Aorta (tissue), 5 donors: ENCODE results near the gene SF3B4. TPM values are rescaled to one million over a fixed set of nuclear protein-coding genes. Genes with fewer than 3 reads are reported as not detected.

Source experiments
- ATAC-seq: fragments of 200-7000 bp; cut with Tn5 transposase; one replicate; pipeline ENCODE4 v1.9.1; 2022; ENCODE audit warnings: moderate library complexity; ENCODE audit not compliant: low FRiP score
- DNase-seq, 2 donors: peaks; one replicate each; pipeline ENCODE4 v3.0.0-alpha.2; 2020
- H3K27ac ChIP-seq, 2 donors: one replicate each; pipeline ENCODE4 v1.5.1; 2013; ENCODE audit warnings: low read length in 2 of 2, mild to moderate bottlenecking in 2 of 2, moderate library complexity in 2 of 2, control low read depth in 1 of 2, inconsistent platforms in 1 of 2, low read depth in 1 of 2
- H3K27me3 ChIP-seq, 2 donors: one replicate each; pipeline ENCODE4 v1.6.1; 2013; ENCODE audit warnings: control low read depth in 1 of 2, low read length in 1 of 2, mild to moderate bottlenecking in 1 of 2, moderate library complexity in 1 of 2; ENCODE audit not compliant: insufficient read depth in 2 of 2, control insufficient read depth in 1 of 2
- H3K36me3 ChIP-seq, 2 donors: one replicate each; pipeline ENCODE4 v1.6.1; 2013; ENCODE audit warnings: control low read depth in 1 of 2, low read length in 1 of 2, mild to moderate bottlenecking in 1 of 2; ENCODE audit not compliant: insufficient read depth in 2 of 2, control insufficient read depth in 1 of 2
- H3K4me1 ChIP-seq, 2 donors: one replicate each; pipeline ENCODE4 v1.6.1; 2013; ENCODE audit warnings: low read length in 2 of 2, control low read depth in 1 of 2, mild to moderate bottlenecking in 1 of 2, moderate library complexity in 1 of 2; ENCODE audit not compliant: insufficient read depth in 2 of 2, control insufficient read depth in 1 of 2
- H3K4me3 ChIP-seq, 2 donors: one replicate each; pipeline ENCODE4 v1.5.1; 2013; ENCODE audit warnings: low read length in 2 of 2, control low read depth in 1 of 2, mild to moderate bottlenecking in 1 of 2
- H3K9me3 ChIP-seq: one replicate; pipeline ENCODE4 v1.6.1; 2013; ENCODE audit warnings: mild to moderate bottlenecking, low read length; ENCODE audit not compliant: control insufficient read depth
- WGBS, 2 donors: extraction: QIAGEN DNeasy Blood & Tissue Kit; methylation state at CpG; one replicate each; pipeline ENCODE4 v1.1.7; 2013; 5-methylcytosine and 5-hydroxymethylcytosine counted together
- intact Hi-C, 2 donors: fragments of 100-400 bp; cut with DNase I; formaldehyde crosslinking; loops; one replicate each; pipeline versions ENCODE4 v1.14.2 to v1.15.0; 2022
- polyA plus RNA-seq, 2 donors: library from polyadenylated mRNA; stranded (reverse); fragments of 200-250 nt; gene quantifications; one replicate each; pipeline ENCODE4 v1.2.3, GENCODE V29; 2013
- total RNA-seq, 2 donors: library from RNA; stranded (reverse); fragmentation: NEBNext Ultra II Directional; extraction: Animal tissue kit (Norgen Biotek cat#: 25700); gene quantifications; one replicate each; pipeline ENCODE4 v1.2.1, GENCODE V29; 2021
- donor health status: healthy with polysubstance abuse.
- donor health status: Bipolar disorder and iron deficiency.
- donor health status: DM: no; HTN: no; CAD: no.
- donor health status: DM: no; HTN: no; CAD: no.
- donor health status: DM: yes; HTN: yes; CAD: no.

Gene SF3B4
- total and polyA plus RNA-seq, 4 donors, result 18.8 to 42.6 (median 37.4) TPM

DNA sequence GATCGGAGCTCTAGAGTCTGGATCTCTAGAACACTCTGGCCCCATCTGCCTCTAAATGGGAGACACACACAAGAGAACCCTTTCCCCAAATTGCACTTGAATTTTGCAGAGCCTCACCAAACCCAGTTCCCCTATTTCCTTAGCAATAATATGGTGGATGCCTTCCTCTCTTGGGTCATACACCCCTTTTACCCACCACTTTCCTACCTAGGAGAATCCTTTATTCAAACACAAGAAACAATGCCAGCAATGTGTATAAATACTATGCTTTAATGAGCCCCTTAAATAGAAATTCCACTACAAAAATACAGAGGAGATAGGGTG is 760 bp upstream of the SF3B4 start:
- Histone ChIP-seq H3K27me3 (no peaks in the 10 kb centered on the region), H3K27ac (peak overlapping the region; percentile 62 to 84), H3K4me3 (peak overlapping the region in 1 of 2 donors; percentile 55), H3K4me1 (peaks cover 0 to 3% of the 10 kb centered on the region in 2 donors), H3K9me3 (no peaks in the 10 kb centered on the region), H3K36me3 (peaks cover 7 to 12% of the 10 kb centered on the region in 2 donors)
- intact Hi-C loops, result loop anchor here in 1 of 2 donors (5.0 kb wide), 1 partner anchor 36 kb away; no protein-coding TSS in a partner anchor
- 0% methylated on average over 1 of the region's 1 CpG for WGBS, 2 donors
- ATAC-seq (no peak), DNase-seq (no peak)

DNA sequence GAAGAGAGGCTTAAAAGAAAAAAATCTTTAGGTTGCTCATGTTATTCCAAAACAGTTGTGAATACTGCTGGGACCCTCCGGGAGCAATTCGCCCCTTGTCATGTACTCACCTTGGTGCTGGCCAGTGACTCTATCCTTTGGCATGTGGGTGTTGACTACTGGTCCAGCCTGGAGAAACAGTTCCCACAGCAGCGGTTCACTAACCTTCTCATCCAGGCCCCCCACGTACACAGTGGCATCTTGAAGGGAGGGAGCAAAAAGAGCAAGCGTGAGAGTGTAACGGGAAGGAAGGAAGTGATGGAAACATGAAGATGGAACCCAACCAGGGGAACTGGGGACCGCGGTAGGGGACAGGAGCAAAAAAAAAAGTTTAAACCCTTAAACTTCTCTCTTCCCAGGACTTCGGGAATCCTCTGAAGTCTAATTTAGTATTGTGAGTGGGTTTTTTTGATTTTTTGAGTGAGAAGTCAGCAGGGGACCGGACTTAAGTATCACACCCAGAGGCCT is 494 bp downstream of the SF3B4 start:
- 1 to 4% methylated on average over 10 of the region's 10 CpGs for WGBS, 2 donors
- peak overlapping the region; percentile 76 to 92 for H3K4me3 ChIP-seq
- no peaks in the 10 kb centered on the region for H3K27me3 ChIP-seq
- ATAC-seq (no peak), DNase-seq (peak in 1 of 2 donors; percentile 19)
- intact Hi-C loops, result loop anchor here in 1 of 2 donors (5.0 kb wide), 1 partner anchor 35 kb away; no protein-coding TSS in a partner anchor
- peak overlapping the region in 1 of 2 donors; percentile 53 for H3K27ac ChIP-seq
- no peaks in the 10 kb centered on the region for H3K9me3 ChIP-seq
- peaks cover 0 to 3% of the 10 kb centered on the region in 2 donors for H3K4me1 ChIP-seq
- peaks cover 8 to 13% of the 10 kb centered on the region in 2 donors for H3K36me3 ChIP-seq

DNA sequence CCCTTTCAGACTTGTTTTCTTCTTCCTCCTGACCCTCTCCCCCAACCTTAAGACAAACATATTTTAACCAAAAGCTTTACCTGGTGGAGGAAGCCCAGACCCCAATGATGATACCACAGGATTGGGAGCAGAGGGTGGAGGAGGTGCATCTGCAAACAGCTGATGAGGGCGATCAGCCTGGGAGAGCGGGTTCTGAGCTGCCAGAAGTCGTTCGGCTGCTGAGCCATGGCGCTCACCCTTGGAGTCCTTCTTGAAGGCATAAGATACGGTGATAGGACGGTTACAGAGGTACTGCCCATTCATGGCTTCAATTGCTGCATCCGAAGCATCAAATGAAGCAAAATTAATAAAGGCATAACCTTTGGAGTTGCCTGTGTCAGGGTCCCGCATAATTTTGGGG is 1.3 kb downstream of the SF3B4 start:
- H3K27ac ChIP-seq, result no peak overlapping the region
- no peaks in the 10 kb centered on the region for H3K27me3 ChIP-seq
- H3K4me3 ChIP-seq, result no peak overlapping the region
- 91 to 92% methylated on average over 9 of the region's 9 CpGs for WGBS, 2 donors
- ATAC-seq, result no peak
- peaks cover 8 to 13% of the 10 kb centered on the region in 2 donors for H3K36me3 ChIP-seq
- no peaks in the 10 kb centered on the region for H3K9me3 ChIP-seq
- peaks cover 0 to 3% of the 10 kb centered on the region in 2 donors for H3K4me1 ChIP-seq
- intact Hi-C loops, result loop anchor here in 1 of 2 donors (5.0 kb wide), 1 partner anchor 34 kb away; no protein-coding TSS in a partner anchor
- peak in 1 of 2 donors; percentile 56 for DNase-seq

DNA sequence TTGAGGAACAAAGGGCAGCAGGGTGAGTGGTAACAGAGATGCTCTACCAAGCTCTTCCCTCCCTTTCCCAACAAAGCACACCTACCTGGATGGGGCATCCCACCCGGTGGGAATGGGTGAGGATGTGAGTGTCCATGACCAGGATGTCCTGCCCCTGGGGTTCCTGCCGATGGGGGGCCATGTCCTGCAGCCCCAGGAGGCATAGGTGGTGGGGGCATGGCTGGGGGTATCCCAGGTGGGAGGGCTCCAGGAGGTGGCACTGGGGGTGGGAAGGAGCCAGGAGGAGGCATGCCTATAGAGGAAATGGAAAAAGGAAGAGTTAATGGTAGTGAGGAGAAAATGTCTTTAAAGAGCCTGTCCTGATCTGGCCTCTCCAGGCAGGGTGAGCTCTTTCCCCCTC is 1.9 kb downstream of the SF3B4 start:
- no peaks in the 10 kb centered on the region for H3K9me3 ChIP-seq
- H3K36me3 ChIP-seq, result peaks cover 8 to 13% of the 10 kb centered on the region in 2 donors
- DNase-seq (peak in 1 of 2 donors; percentile 37), ATAC-seq (no peak)
- H3K27ac ChIP-seq, result no peak overlapping the region
- intact Hi-C loops, result loop anchor here in 1 of 2 donors (5.0 kb wide), 1 partner anchor 33 kb away; no protein-coding TSS in a partner anchor
- H3K27me3 ChIP-seq, result no peaks in the 10 kb centered on the region
- WGBS, 2 donors, result 81 to 86% methylated on average over 2 of the region's 2 CpGs
- H3K4me1 ChIP-seq, result peaks cover 0 to 3% of the 10 kb centered on the region in 2 donors
- H3K4me3 ChIP-seq, result no peak overlapping the region

DNA sequence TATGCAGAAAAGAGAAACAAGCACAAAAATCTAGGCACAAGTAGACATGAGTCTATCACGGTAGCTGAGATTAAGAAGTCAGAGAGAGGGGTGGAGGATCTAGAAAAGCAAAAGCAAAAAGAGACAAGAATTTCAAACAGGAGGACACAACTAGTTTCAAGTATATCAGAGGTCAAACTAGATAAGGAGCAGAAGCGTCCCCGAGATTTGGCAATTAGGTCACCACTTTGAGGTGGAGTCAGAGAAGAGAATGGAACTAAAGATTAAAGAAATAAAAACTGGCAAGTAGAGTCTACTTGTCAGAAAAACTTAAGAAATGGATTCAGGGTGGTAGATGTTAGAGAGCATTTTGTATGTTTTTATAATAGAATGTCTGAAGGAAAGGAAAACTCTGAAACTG is 2.3 kb downstream of the SF3B4 start:
- Histone ChIP-seq H3K27ac (no peak overlapping the region), H3K27me3 (no peaks in the 10 kb centered on the region), H3K4me3 (no peak overlapping the region), H3K36me3 (peaks cover 8 to 13% of the 10 kb centered on the region in 2 donors), H3K9me3 (no peaks in the 10 kb centered on the region), H3K4me1 (peaks cover 0 to 3% of the 10 kb centered on the region in 2 donors)
- intact Hi-C loops, result loop anchor here in 1 of 2 donors (5.0 kb wide), 1 partner anchor 33 kb away; no protein-coding TSS in a partner anchor
- 79 to 88% methylated on average over 3 of the region's 3 CpGs for WGBS, 2 donors
- ATAC-seq (no peak), DNase-seq (no peak)

DNA sequence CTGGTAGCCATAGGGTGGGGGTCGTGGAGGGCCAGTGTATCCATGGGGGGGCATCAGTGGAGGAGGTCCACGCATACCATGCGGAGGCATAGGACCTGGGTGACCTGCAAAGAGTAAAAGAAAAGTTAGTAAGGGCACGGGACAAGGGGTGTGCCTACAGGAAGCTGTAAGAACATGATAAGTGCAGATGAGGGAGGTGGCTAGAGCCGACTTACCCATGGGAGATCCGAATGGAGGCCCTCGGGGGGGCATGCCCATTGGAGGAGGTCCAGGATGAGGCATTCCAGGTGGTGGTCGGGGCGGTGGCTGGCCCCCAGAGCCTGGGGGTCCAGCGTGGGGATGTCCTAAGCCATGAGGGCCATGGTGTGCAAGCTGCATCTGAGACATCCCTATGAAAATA is 4.0 kb downstream of the SF3B4 start:
- H3K36me3 ChIP-seq, result peaks cover 8 to 10% of the 10 kb centered on the region in 2 donors
- H3K4me3 ChIP-seq, result no peak overlapping the region
- intact Hi-C loops, result no loop called here
- H3K27ac ChIP-seq, result no peak overlapping the region
- 82 to 84% methylated on average over 10 of the region's 10 CpGs for WGBS, 2 donors
- DNase-seq (no peak), ATAC-seq (no peak)
- H3K27me3 ChIP-seq, result no peaks in the 10 kb centered on the region
- H3K9me3 ChIP-seq, result no peaks in the 10 kb centered on the region
- H3K4me1 ChIP-seq, result peaks cover 0 to 3% of the 10 kb centered on the region in 2 donors

DNA sequence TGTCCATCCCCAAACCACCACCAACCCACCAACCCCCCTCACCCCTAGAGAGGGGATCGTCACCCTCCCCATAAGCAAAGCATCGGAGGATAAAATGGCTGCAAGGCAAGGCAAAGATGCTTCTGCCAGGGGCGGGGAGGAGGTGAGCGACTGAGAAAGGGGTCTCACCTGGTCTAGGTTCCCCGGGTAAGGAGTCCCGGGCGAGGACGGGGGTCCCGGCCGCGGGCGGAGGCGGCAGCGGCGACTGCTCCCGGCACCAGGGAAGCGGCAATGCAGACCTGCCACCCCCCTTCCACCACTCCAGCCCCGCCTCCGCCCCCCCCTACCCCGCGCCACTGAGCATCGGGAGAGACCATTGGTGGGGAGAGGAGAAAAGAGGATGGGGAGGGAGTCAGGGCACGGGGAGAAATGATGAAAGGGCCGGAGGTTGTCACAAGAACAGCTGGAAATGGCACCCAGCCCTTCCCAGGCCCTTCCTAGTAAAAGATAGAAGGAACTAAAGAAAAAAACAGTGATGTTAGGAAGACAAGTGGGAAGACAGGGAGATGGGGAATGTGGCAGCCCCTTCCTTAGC is 9.9 kb downstream of the SF3B4 start, which contains the start of gene SV2A:
Gene SV2A (minus strand): TSS at position 274 of the 574 bp plus-strand sequence. CDS start 4,004 bp downstream, outside the sequence.
- peaks cover 0 to 2% of the 10 kb centered on the region in 2 donors for H3K36me3 ChIP-seq
- DNase-seq, result peak; percentile 72 to 89

DNA sequence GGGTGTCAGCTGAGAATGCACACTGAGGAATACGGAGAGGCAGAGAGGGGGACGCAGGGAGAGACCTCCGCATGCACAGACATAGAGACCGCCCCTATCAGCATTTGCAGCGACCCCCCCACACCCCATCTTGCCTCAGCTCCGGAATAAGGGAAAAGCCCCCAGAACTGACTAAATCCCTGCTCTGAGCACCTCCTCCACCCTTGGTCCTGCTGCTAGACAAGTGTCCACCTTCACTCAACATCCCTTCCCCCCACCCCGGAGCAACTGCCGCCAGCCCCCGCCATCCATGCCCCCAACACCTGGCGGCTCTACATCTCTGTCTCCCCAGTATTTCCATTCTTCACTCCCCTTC is 10.7 kb downstream of the SF3B4 start:
- H3K27me3 ChIP-seq, result no peaks in the 10 kb centered on the region
- no peak for ATAC-seq
- peak overlapping the region; percentile 86 to 93 for H3K4me3 ChIP-seq
- DNase-seq, result no peak
- no peaks in the 10 kb centered on the region for H3K4me1 ChIP-seq
- no peaks in the 10 kb centered on the region for H3K9me3 ChIP-seq
- 0 to 2% methylated on average over 10 of the region's 10 CpGs for WGBS, 2 donors
- intact Hi-C loops, result no loop called here
- H3K27ac ChIP-seq, result peak overlapping the region in 1 of 2 donors; percentile 13
- H3K36me3 ChIP-seq, result peaks cover 0 to 2% of the 10 kb centered on the region in 2 donors

More for the DNA sequence above, 9.9 kb downstream of the SF3B4 start, which contains the start of gene SV2A:
- peak; percentile 85 for ATAC-seq
- Histone ChIP-seq H3K4me1 (no peaks in the 10 kb centered on the region), H3K9me3 (no peaks in the 10 kb centered on the region), H3K27me3 (no peaks in the 10 kb centered on the region), H3K4me3 (peak within 1 kb of the TSS; percentile 86 to 93), H3K27ac (peak within 1 kb of the TSS; percentile 33 to 56)
- intact Hi-C loops, result no loop called here
- 0% methylated on average over 24 of the region's 24 CpGs for WGBS, 2 donors
